KMS-11 (cell line): ENCODE results near the gene CCSER2.

Source experiments
- H2AFZ ChIP-seq: fragments of 200-600 bp; sonication (generic); 2 replicates; pipeline ENCODE4 v1.6.1; 2016; ENCODE audit warnings: antibody characterized with exemption, mixed run types, low read depth
- H3K27ac ChIP-seq: fragments of 200-600 bp; sonication (generic); 2 replicates; pipeline ENCODE4 v1.6.1; 2016; ENCODE audit warnings: mild to moderate bottlenecking, mixed run types
- H3K27me3 ChIP-seq: fragments of 200-600 bp; sonication (generic); 2 replicates; pipeline ENCODE4 v1.6.1; 2017; ENCODE audit warnings: mild to moderate bottlenecking, low read depth, mixed run types, moderate library complexity; ENCODE audit not compliant: insufficient read depth
- H3K36me3 ChIP-seq: fragments of 200-600 bp; sonication (generic); 2 replicates; pipeline ENCODE4 v1.6.1; 2017; ENCODE audit warnings: mild to moderate bottlenecking, mixed run types; ENCODE audit not compliant: insufficient read depth
- H3K4me1 ChIP-seq: fragments of 200-600 bp; sonication (generic); 2 replicates; pipeline ENCODE4 v1.6.1; 2016; ENCODE audit warnings: mild to moderate bottlenecking, low read depth, mixed run types; ENCODE audit not compliant: poor library complexity, severe bottlenecking
- H3K4me2 ChIP-seq: fragments of 200-600 bp; sonication (generic); 2 replicates; pipeline ENCODE4 v1.7.0; 2016; ENCODE audit warnings: mild to moderate bottlenecking, mixed run types
- H3K4me3 ChIP-seq: fragments of 200-600 bp; sonication (generic); IDR thresholded peaks from 2 replicates; pipeline ENCODE4 v1.6.1; 2017; ENCODE audit warnings: low read depth, low read length, mixed read lengths; ENCODE audit not compliant: insufficient read depth
- H3K79me2 ChIP-seq: fragments of 200-600 bp; sonication (generic); 2 replicates; pipeline ENCODE4 v1.6.1; 2016; ENCODE audit warnings: low read depth, mixed run types; ENCODE audit not compliant: insufficient read depth
- H3K9ac ChIP-seq: fragments of 200-600 bp; sonication (generic); 2 replicates; pipeline ENCODE4 v1.6.1; 2016; ENCODE audit warnings: mild to moderate bottlenecking, mixed run types
- H4K20me1 ChIP-seq: fragments of 200-600 bp; sonication (generic); 2 replicates; pipeline ENCODE4 v1.6.1; 2016; ENCODE audit warnings: mild to moderate bottlenecking, mixed run types; ENCODE audit not compliant: insufficient read depth
- CTCF ChIP-seq: fragments of 200-600 bp; sonication (generic); conservative IDR thresholded peaks from 2 replicates; pipeline ENCODE4 v1.6.1; 2017; ENCODE audit warnings: low read depth, mild to moderate bottlenecking, antibody characterized with exemption, low read length, moderate library complexity, mixed read lengths

The CCSER2 gene

DNA sequence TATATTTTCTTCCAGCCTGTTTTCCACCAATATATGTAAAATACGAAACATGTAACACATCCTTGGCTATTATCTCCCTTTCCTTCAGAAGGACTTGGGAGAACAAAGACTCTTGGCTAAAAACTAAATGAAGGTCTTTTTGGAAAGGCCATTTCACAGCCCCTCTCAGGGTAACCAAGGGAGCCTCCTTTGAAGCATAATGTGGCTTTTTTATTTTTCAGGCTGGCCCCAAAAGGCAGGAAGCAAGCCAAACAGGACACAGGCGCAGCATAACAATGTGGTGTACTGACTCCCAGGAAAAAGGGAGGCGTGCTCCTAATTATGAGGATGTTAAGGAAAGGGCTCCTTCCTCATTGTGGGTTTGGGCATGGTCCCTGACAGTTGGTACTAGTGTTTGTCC, 30.3 kb upstream of the CCSER2 start:
- Histone ChIP-seq H3K4me3 (no peak overlapping the region), H3K9ac (no peak overlapping the region), H2AFZ (no peak overlapping the region), H3K4me2 (no peak overlapping the region), H3K79me2 (no peaks in the 10 kb centered on the region), H4K20me1 (no peaks in the 10 kb centered on the region), H3K36me3 (no peaks in the 10 kb centered on the region), H3K27me3 (no peaks in the 10 kb centered on the region), H3K27ac (no peak overlapping the region), H3K4me1 (peaks cover 38% of the 10 kb centered on the region)
- TF ChIP-seq CTCF = no peak

GRCh38 chr10:84302223-84302622, 26.2 kb upstream of the CCSER2 start:
- TF ChIP-seq CTCF = no peak
- Histone ChIP-seq H3K27me3 (no peaks in the 10 kb centered on the region), H3K9ac (no peak overlapping the region), H3K36me3 (no peaks in the 10 kb centered on the region), H3K4me1 (no peaks in the 10 kb centered on the region), H3K4me3 (no peak overlapping the region), H2AFZ (no peak overlapping the region), H3K4me2 (no peak overlapping the region), H4K20me1 (no peaks in the 10 kb centered on the region), H3K27ac (no peak overlapping the region), H3K79me2 (no peaks in the 10 kb centered on the region)

DNA sequence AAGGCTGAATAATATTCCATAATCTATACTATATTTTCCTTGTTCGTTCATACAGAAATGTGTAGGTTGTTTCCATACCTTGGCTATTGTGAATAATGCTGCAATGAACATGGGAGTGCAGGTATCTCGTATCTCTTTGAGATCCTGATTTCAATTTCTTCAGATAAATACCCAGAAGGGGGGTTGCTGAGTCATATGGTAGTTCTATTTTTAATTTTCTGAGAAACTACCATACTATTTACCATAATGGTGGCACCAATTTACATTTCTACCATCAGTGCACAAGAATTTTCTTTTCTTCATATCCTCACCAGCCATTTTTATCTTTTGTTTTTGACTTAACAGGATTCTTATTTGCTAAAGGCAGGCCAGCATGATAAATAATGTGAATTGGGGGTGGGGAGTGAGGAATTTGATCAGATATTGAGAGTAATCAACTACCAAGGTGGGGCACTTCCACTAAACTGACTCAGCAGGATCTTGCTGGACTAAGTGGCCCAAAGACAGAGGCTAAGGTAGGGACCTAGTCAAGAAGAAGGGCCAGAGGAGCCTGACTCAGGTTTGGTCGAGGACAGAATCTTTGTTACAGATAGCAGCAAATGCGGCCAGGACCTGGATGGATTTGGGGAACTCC, 21.5 kb upstream of the CCSER2 start:
- no peak overlapping the region for H2AFZ ChIP-seq
- H3K27ac ChIP-seq = no peak overlapping the region
- H3K4me3 ChIP-seq = no peak overlapping the region
- H3K4me2 ChIP-seq = no peak overlapping the region
- H3K36me3 ChIP-seq = no peaks in the 10 kb centered on the region
- H3K27me3 ChIP-seq = no peaks in the 10 kb centered on the region
- H3K79me2 ChIP-seq = no peaks in the 10 kb centered on the region
- no peaks in the 10 kb centered on the region for H4K20me1 ChIP-seq
- H3K4me1 ChIP-seq = peaks cover 10% of the 10 kb centered on the region
- no peak for TF ChIP-seq CTCF
- no peak overlapping the region for H3K9ac ChIP-seq

DNA sequence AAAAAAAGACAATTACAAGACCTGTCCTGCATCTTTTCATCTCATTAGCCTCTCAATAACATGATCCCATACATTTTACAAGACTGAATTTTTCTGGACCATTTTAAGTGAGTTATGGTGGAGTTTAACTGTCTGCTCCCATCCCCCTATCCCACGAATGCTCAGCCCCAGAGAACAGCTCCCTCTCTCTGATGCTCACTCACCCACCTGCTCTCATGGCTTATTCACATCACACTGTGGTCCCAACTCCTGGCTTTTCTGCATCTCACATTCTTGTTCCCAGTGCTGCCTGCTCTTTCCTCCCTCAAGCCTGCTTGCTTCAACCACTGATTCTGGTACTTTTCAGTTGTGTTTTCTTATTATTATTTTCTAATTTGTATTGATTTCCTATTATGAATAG, 20.4 kb upstream of the CCSER2 start:
- Histone ChIP-seq H2AFZ (no peak overlapping the region), H3K4me1 (peaks cover 10% of the 10 kb centered on the region), H3K9ac (no peak overlapping the region), H3K27me3 (no peaks in the 10 kb centered on the region), H3K79me2 (no peaks in the 10 kb centered on the region), H3K4me2 (no peak overlapping the region), H3K27ac (no peak overlapping the region), H3K36me3 (no peaks in the 10 kb centered on the region), H3K4me3 (no peak overlapping the region), H4K20me1 (no peaks in the 10 kb centered on the region)
- no peak for TF ChIP-seq CTCF
